ENCODE results near the gene PUS7L.

PUS7L gene

DNA sequence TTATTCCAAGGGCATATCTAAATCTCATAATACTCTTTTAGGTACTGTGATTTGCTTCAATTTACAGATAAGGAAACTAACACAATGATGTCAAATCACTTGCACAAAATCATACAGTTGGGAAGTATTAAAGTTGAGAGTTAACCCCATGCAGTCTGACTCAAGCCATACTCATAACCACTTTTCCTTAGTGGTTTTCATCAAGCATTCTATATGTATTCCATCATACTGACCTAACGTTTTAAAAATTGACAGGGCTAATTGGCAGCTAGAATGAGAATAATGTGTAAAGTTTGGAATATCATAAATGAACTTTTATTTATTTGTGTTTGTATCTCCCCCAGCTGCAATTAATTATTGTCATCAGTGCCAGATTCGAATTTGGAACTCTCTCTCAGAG is 20.9 kb downstream of the PUS7L start (continued):
- TF ChIP-seq TCF7L2 (IDR thresholded peaks at IDR 0.05; ENCODE audit: borderline replicate concordance, low read depth, low read length) = no peak
- TF ChIP-seq ZBTB48 (tag by site-specific recombination; IDR thresholded peaks at IDR 0.05) = no peak
- no peak for TF ChIP-seq ZNF223 (tag by site-specific recombination; IDR thresholded peaks at IDR 0.05)
- TF ChIP-seq ZNF571 (tag by site-specific recombination; IDR thresholded peaks at IDR 0.05) = no peak

DNA sequence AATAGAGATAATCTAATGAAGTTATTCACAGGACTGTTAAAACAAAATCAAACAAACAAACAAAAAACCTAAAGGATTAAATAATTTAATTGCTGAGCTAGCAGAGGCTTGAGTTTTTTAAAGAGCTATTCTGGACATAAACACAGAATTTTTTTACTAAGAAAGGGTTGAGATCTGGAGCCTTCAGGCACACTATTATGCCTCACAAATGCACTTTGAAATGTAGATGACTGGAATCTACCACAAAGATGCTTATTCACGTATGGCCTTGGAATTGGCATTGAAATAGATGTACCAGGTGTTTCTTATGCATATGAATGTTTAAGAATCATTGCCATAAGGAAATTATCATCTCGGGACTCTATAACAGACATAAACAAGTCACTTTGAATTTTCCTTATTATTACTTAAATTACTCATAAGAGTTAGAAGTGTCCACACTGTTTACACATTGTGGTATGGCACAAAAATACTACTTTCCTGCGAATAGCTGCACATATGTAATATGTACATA is 21.6 kb downstream of the PUS7L start:
- TF ChIP-seq MYNN (tag by site-specific recombination; IDR thresholded peaks at IDR 0.05; ENCODE audit: borderline replicate concordance) (no peak), MZF1 (tag by site-specific recombination; IDR thresholded peaks at IDR 0.05; ENCODE audit: borderline replicate concordance) (no peak), ZNF423 (tag by site-specific recombination; IDR thresholded peaks at IDR 0.05) (no peak), ZNF626 (tag by site-specific recombination; IDR thresholded peaks at IDR 0.05) (no peak)
- TF ChIP-seq, protein P1, sequence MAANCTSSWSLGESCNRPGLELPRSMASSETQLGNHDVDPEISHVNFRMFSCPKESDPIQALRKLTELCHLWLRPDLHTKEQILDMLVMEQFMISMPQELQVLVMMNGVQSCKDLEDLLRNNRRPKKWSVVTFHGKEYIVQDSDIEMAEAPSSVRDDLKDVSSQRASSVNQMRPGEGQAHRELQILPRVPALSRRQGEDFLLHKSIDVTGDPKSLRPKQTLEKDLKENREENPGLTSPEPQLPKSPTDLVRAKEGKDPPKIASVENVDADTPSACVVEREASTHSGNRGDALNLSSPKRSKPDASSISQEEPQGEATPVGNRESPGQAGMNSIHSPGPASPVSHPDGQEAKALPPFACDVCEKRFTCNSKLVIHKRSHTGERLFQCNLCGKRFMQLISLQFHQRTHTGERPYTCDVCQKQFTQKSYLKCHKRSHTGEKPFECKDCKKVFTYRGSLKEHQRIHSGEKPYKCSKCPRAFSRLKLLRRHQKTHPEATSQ (tag by site-specific recombination; IDR thresholded peaks at IDR 0.05) = no peak
- Histone ChIP-seq H3K36me3 (ENCODE audit: control insufficient read depth in 2 of 2, insufficient read depth in 1 of 2, low read length in 2 of 2) (peaks cover 22 to 53% of the 10 kb centered on the region in 2 experiments), H3K4me3 (ENCODE audit: low read depth, low read length) (no peak overlapping the region), H3K27ac (ENCODE audit: extremely low read depth, low read depth, low read length) (no peak overlapping the region), H3K4me1 (ENCODE audit: control insufficient read depth, insufficient read depth, low read length) (no peaks in the 10 kb centered on the region), H3K9me3 (ENCODE audit: control insufficient read depth, insufficient read depth, low read depth, low read length) (no peaks in the 10 kb centered on the region)
- CTCF ChIA-PET = interaction anchor here (0.9 to 1.3 kb wide), 2 partner anchors 21 to 146 kb away, joined by 3 read pairs; no protein-coding TSS in a partner anchor
- POLR2A ChIA-PET = no interaction called here

DNA sequence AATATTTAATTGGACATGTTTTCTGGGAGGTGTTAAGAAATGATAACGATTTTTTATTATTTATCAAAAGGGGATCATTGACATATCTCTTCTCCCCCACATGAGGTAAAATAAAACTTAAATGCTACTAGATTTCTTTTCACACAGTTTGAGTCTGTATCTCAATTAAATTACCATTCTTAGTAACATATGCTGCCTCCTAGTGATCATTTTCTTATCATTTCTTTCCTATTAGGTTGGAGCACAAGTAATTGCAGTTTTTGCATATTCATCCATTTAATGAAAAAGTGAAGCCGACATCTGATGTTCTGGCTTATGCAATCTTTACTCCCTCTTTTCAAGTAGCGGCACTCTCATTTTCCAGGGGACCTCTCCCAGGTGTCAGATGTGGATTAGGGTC is 24.9 kb downstream of the PUS7L start:
- Histone ChIP-seq H3K9me3 (ENCODE audit: control insufficient read depth, insufficient read depth, low read depth, low read length) (no peaks in the 10 kb centered on the region), H3K4me1 (ENCODE audit: control insufficient read depth, insufficient read depth, low read length) (no peaks in the 10 kb centered on the region), H3K4me3 (ENCODE audit: low read depth, low read length) (no peak overlapping the region), H3K36me3 (ENCODE audit: control insufficient read depth in 2 of 2, insufficient read depth in 1 of 2, low read length in 2 of 2) (peaks cover 22 to 56% of the 10 kb centered on the region in 2 experiments), H3K27ac (ENCODE audit: extremely low read depth, low read depth, low read length) (no peak overlapping the region)
- ChIA-PET POLR2A (no interaction called here), CTCF (no interaction called here)
- TF ChIP-seq ZNF664 (tag by site-specific recombination; IDR thresholded peaks at IDR 0.05) = peak; percentile 68; the same call in 1 of the 2 replicates
- TF ChIP-seq IKZF3 (tag by site-specific recombination; IDR thresholded peaks at IDR 0.05) = no peak

DNA sequence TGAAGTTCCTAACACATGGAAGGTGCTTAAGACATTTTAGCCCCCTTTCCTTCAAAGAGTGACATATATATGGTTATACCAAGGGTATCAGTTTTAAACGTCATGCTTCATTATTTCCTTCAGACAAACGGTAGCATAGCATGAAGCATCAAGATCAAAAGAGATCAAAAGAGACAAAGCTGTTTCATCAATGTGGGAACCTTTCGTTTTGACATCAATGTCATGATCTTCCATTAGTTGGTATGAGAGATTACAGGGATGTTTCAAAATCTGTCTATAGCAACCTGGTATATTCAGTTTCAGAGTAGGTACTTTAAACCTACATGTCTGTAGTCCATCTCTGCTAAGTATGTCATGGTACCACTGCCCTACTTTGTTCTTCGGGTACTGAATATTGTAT is 28.3 kb downstream of the PUS7L start:
- no peaks in the 10 kb centered on the region for H3K9me3 ChIP-seq (ENCODE audit: control insufficient read depth, insufficient read depth, low read depth, low read length)
- H3K4me1 ChIP-seq (ENCODE audit: control insufficient read depth, insufficient read depth, low read length) = no peaks in the 10 kb centered on the region
- CTCF ChIA-PET = interaction anchor here (0.6 to 1.6 kb wide), 3 partner anchors 285 to 381 kb away, joined by 3 to 6 read pairs (median 4); no protein-coding TSS in a partner anchor
- H3K36me3 ChIP-seq (ENCODE audit: control insufficient read depth in 2 of 2, insufficient read depth in 1 of 2, low read length in 2 of 2) = peaks cover 16 to 38% of the 10 kb centered on the region in 2 experiments; a peak in 2 of 3 replicates
- no peak overlapping the region for H3K27ac ChIP-seq (ENCODE audit: extremely low read depth, low read depth, low read length)
- POLR2A ChIA-PET = no interaction called here
- H3K4me3 ChIP-seq (ENCODE audit: low read depth, low read length) = no peak overlapping the region
- TF ChIP-seq ZNF48 (tag by site-specific recombination; IDR thresholded peaks at IDR 0.05) (no peak), OSR2 (tag by site-specific recombination; IDR thresholded peaks at IDR 0.05) (no peak), BCL11A (tag by site-specific recombination; IDR thresholded peaks at IDR 0.05; ENCODE audit: low read depth) (no peak), ZNF473 (tag by site-specific recombination; IDR thresholded peaks at IDR 0.05) (no peak), ZNF112 (tag by site-specific recombination; IDR thresholded peaks at IDR 0.05) (no peak), ZNF211 (tag by site-specific recombination; IDR thresholded peaks at IDR 0.05; ENCODE audit: low read depth) (no peak), KLF7 (tag by site-specific recombination; IDR thresholded peaks at IDR 0.05; ENCODE audit: borderline replicate concordance) (no peak), ZNF335 (tag by site-specific recombination; conservative IDR thresholded peaks at IDR 0.05) (no peak), ZSCAN30 (tag by site-specific recombination; IDR thresholded peaks at IDR 0.05) (no peak), ZNF214 (tag by site-specific recombination; IDR thresholded peaks at IDR 0.05; ENCODE audit: borderline replicate concordance) (no peak), ZNF521 (tag by site-specific recombination; IDR thresholded peaks at IDR 0.05) (no peak), ZNF530 (tag by site-specific recombination; IDR thresholded peaks at IDR 0.05; ENCODE audit: low read depth) (no peak), ZNF19 (tag by site-specific recombination; IDR thresholded peaks at IDR 0.05; ENCODE audit: low read depth) (no peak), ZNF514 (tag by site-specific recombination; IDR thresholded peaks at IDR 0.05) (no peak)
- TF ChIP-seq, protein P2, sequence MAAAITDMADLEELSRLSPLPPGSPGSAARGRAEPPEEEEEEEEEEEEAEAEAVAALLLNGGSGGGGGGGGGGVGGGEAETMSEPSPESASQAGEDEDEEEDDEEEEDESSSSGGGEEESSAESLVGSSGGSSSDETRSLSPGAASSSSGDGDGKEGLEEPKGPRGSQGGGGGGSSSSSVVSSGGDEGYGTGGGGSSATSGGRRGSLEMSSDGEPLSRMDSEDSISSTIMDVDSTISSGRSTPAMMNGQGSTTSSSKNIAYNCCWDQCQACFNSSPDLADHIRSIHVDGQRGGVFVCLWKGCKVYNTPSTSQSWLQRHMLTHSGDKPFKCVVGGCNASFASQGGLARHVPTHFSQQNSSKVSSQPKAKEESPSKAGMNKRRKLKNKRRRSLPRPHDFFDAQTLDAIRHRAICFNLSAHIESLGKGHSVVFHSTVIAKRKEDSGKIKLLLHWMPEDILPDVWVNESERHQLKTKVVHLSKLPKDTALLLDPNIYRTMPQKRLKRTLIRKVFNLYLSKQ (tag by site-specific recombination; IDR thresholded peaks at IDR 0.05; ENCODE audit: borderline replicate concordance) = no peak
- TF ChIP-seq, protein P1 (tag by site-specific recombination; IDR thresholded peaks at IDR 0.05) = no peak
